ENCODE measurements around the gene NEU1.

GRCh38 chr6:31874084-31874670 lies 11.6 kb upstream of the NEU1 start:
- TF ChIP-seq, protein P1, sequence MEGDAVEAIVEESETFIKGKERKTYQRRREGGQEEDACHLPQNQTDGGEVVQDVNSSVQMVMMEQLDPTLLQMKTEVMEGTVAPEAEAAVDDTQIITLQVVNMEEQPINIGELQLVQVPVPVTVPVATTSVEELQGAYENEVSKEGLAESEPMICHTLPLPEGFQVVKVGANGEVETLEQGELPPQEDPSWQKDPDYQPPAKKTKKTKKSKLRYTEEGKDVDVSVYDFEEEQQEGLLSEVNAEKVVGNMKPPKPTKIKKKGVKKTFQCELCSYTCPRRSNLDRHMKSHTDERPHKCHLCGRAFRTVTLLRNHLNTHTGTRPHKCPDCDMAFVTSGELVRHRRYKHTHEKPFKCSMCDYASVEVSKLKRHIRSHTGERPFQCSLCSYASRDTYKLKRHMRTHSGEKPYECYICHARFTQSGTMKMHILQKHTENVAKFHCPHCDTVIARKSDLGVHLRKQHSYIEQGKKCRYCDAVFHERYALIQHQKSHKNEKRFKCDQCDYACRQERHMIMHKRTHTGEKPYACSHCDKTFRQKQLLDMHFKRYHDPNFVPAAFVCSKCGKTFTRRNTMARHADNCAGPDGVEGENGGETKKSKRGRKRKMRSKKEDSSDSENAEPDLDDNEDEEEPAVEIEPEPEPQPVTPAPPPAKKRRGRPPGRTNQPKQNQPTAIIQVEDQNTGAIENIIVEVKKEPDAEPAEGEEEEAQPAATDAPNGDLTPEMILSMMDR (IDR thresholded peaks at IDR 0.05): no peak
- no peak for TF ChIP-seq POLR2A (IDR thresholded peaks at IDR 0.05)
